GM12801 (cell line): ENCODE measurements around the gene ZNF804B.

Source experiments
- TF ChIP-seq, protein P1 (sequence below): IDR thresholded peaks from one replicate; pipeline ENCODE4 v1.5.1; 2011; ENCODE audit warnings: control low read depth; ENCODE audit not compliant: insufficient read length; ENCODE audit errors: extremely low read depth

The ZNF804B gene

DNA sequence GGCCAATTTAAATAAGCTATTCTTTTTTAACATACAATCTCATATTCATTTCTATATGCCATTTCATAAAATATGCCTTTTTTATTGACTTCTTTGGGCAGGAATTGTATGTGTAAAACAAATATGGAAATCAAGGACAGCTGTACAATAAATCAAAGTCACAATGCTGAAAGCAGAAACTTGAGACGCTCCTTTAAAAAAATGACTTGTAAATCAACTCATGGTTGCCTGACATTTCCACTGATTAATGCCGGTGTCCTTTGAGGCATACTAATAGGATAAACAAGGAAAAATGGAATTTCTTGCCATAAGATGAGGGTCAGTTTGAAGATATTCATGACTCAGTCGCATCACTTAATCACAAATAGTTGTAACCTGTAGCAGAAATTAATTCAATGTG, 283.4 kb downstream of the ZNF804B start:
- TF ChIP-seq, protein P1, sequence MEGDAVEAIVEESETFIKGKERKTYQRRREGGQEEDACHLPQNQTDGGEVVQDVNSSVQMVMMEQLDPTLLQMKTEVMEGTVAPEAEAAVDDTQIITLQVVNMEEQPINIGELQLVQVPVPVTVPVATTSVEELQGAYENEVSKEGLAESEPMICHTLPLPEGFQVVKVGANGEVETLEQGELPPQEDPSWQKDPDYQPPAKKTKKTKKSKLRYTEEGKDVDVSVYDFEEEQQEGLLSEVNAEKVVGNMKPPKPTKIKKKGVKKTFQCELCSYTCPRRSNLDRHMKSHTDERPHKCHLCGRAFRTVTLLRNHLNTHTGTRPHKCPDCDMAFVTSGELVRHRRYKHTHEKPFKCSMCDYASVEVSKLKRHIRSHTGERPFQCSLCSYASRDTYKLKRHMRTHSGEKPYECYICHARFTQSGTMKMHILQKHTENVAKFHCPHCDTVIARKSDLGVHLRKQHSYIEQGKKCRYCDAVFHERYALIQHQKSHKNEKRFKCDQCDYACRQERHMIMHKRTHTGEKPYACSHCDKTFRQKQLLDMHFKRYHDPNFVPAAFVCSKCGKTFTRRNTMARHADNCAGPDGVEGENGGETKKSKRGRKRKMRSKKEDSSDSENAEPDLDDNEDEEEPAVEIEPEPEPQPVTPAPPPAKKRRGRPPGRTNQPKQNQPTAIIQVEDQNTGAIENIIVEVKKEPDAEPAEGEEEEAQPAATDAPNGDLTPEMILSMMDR: no peak

DNA sequence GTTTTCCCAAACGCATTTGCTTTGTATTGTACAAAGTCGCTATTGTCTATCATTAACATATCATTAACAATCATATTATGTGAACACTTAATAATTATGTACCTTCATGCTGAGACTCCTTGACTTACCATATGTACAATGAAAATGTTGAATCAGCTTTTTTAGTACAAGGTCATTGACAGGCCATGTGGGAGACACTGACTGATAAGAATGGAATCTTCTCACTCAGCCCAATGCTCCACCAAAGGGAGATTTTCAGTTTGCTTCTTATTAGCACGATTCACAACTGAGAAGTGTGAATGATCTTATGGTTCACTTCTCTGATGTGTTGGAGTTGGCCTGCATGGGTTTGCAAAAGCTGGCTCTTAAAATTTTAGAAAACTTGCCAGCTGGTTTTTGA, 289.5 kb downstream of the ZNF804B start:
- TF ChIP-seq, protein P1: no peak

DNA sequence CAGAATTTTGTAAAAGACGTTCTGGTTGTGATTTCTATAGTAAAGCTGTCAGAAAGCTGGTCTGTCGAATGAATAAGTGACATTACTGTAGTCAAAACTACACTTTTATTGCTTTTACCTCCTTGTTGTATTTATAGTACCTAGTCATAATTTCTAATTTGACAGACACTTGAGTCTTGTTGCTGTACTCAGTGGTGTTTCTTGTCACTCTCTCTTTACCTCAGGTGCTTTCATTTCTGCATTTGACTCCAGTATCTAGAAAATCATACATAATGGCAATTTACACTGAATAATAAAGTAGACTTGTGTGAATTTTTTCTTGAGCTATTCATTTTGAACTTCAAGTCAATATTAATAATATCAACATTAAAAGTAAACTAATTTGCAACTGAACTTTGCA, 293.6 kb downstream of the ZNF804B start:
- TF ChIP-seq, protein P1: no peak

DNA sequence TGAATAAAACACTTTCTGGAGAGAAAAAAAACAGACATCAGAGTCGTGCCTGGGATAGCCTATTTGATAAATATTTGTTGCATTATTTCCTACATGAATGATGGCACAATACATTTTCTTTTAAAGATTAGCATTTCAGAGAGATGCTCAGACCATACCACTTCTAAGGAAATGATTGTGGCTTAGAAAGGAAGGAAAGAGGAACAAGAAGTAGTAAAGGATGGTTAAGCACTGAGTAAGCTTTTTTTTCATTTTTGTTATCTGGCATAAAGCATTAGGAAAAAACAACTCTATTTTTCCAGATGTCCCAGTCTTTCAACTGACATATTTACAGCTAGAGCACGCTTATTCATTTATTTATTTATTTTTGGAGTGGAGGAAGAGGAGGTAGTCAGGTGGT, 294.9 kb downstream of the ZNF804B start:
- TF ChIP-seq, protein P1: no peak

DNA sequence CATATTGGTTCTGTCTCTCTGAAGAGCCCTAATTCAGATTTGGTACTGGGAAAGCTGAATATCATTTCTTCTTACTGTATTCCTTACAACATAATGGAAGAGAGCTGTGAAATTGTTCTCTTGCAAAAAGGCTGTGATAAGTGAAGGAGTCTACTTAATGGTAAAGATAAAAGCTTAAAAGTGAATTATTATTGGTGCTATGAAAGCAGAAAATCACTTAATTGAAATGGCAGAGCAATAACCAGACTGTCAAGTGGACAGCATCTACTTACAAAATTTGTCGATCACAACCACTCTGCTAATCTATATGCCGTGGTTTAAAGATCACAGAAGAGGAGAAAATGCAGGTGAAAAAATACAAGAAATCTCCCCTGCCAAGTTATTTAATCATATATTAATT, 300.7 kb downstream of the ZNF804B start:
- TF ChIP-seq, protein P1: no peak

DNA sequence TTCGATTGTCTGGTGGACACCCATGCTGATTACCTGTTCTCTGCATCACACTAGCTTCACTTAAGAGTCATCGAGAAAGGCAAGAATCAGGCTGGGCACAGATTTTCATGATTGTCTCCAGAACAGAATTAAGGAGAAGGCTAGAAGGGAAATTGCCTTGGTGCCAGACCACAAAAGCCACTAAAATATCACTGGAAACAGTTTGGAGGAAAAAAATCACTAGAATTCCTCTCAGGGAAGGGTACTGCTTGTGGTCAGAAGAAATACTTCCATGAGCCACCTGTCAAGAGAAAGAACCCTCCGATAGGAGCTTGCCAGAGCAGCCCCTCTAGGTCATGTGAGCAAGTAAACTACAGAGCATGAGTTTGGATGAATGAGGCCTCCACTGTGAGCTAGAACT, 305.3 kb downstream of the ZNF804B start:
- TF ChIP-seq, protein P1: no peak

DNA sequence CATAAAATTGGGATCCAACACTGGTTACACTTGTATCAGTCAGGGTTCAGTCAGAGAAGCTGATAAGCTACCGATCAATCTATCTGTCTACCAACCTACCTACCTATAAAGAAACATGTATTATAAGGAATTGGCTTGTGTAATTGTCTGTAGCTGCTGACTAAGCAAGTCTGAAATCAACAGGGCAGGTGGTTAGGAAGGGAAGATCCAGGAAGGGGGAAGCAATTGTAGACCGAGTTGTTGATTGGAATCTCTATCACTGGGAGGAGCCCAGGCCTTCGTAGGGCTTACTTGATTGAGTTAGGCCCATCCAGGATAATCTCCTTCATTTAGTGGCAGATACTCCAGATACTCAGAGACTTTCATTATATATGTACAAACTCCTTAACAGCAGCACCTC, 307.5 kb downstream of the ZNF804B start:
- TF ChIP-seq, protein P1: no peak

DNA sequence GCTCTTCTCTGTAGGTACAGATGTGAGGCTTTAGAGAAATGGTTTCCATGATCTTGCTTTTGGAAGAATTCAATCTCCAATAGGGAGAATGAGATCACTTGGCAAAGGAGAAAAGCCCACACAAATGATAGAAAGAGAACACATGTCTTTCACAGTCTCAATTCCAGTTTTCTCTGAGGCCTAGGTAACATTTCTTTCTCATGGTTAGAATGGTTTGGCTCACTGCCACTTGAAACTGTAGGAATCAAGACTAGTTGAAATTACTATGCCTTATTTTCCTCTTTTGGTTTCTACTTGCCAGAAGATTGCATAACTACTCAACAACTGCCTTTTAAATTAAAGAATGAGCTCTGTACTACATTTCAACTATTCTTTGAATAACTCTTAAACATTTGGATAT, 312.6 kb downstream of the ZNF804B start:
- TF ChIP-seq, protein P1: no peak
